NCI-H2107 (cell line): ENCODE measurements around the gene GAS6.

Experiments used
- DNase-seq: peaks from one replicate; lab custom pipeline; 2025; lab: John Stamatoyannopoulos, UW

The GAS6 gene

GRCh38 chr13:113770937-113771336, 92.9 kb downstream of the GAS6 start:
- no peak for DNase-seq
